M059J (cell line): ENCODE measurements around the gene SFXN2. TPM values are rescaled to one million over a fixed set of nuclear protein-coding genes. Genes with fewer than 3 reads are reported as not detected.
A peak's percentile ranks its signal among the peaks of the same experiment; 100 is the strongest.

Experiments
- DNase-seq: peaks from one replicate; pipeline ENCODE4 v3.0.0-alpha.2; 2012; ENCODE audit warnings: low read depth
- total RNA-seq: library from RNA; depleted of rRNA; stranded (reverse); fragments of >200 nt; shearing (Covaris generic); gene quantifications from 2 replicates; pipeline ENCODE4 v1.2.3, GENCODE V29; 2014; rRNA removed

The SFXN2 gene
- total RNA-seq, 1 experiment from 2014 or later = 4.5 TPM

DNA sequence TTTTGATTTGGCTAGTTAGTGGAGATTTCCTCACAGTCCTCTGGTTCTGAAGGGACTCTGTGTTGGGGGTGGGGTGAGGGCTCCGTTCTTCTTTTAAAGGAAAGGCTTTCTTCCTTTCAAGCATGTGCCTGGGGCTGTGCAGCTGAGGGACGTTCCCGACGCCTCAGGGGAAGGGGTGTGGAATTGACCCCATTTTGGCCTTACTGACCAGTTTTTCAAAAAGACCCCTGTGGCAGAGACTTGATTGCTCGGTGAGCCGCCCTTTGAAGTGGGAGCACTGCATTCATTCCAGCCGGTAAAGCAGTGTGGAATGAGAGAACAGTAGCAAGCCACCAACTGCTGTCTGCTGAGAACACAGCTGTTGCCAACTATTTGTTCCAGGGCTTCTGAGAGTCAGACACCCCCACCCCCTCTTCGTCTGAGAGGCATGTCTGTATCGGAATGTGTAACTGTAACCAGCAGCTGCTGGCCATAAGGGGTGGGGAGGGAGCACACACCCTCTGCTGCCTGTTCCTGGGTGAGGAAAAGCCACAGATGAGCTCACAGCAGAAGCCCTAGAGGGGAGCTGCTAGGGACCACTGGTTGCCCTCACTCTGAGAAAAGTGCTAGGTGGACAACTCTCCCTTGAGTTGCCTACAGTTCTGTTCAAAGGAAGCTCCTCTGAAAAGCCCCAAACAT lies 62.5 kb downstream of the SFXN2 start:
- peak; percentile 64 for DNase-seq

DNA sequence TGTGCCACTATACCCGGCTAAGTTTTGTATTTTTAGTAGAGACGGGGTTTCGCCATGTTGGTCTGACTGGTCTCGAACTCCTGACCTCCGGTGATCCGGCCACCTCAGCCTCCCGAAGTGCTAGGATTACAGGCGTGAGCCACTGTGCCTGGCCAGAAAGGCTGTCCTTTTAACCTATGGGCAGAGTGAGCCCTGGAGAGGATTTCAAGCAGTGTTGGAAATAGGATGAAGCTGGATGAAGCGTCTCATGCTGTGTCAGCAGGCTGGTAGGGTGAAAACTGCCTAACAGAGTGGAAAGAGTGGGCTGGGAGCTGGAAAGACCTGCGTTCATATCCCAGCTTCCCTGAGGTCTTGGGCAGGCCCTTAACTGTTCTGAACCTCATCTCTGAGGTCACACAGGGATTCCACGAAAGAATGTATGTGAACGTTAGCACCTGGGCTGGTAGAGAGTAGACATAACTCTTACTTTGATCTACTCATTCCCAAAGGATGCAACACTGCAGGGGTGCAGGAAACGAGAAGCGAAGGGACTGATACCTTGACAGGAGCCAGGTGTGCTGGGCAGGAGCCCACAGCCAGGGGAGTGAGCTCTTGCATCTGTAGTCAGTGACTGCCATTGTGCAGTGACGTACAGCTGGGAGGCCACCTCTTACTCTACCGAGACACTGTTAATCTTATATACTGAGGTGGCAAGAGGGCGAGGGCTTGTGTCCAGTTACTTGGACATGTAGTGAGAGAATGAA lies 63.4 kb downstream of the SFXN2 start:
- no peak for DNase-seq

DNA sequence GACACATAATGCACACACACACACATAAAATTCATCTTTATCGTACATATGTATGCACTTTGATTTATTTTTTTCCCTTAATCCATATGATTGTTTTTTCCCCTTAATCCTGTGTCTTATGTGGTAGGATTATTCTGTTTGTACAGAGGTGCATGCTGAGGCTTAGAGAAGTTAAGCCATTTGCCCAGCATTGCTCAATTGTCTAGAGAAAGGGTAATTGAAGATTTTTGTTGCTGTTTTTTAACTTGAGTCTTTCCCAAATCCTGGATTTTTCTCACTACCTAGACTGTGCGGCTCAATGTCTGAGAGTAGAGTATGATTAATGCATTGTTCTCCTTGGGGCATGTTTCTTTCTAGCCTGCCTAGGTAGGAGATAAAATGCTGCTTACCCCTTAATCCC lies 64.3 kb downstream of the SFXN2 start:
- no peak for DNase-seq

DNA sequence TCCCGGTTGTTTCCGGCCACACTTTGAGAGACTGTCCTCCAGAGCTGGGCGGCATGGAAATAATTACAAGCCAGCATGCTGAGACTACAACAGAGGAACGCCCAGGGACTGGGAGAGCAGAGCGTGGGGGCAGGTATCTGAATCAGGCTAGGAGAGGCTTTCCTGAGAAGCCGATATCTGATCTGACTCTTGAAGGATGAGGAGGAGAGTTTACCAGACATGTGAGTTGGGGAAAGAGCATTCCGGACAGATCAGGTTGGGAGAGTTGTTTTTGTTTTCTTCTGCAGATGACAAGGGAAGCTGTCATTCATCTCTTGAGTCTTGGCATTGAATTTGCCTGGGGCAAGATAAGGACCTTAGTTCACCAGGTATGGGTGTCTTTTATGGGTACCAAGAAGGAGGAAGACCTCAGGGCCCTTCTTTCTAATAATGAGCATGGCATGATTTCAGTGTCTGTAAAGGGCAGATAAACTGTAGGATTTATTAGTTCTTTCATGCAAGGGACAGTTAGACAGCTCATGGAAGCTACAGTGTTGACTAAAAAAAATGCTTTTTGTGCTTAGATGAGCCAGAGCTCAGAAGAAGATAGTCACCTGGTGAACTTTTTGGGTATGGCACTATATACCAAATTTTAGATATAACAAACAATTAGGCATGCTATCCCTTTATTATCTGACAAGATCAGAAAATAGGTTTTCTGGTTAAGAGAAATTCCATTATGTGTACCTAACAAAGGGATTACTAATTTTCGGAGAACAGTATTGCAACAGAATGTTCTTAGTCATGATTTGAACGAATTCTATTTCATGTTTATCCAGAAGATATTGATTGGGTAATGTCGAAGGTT lies 65.5 kb downstream of the SFXN2 start:
- no peak for DNase-seq

DNA sequence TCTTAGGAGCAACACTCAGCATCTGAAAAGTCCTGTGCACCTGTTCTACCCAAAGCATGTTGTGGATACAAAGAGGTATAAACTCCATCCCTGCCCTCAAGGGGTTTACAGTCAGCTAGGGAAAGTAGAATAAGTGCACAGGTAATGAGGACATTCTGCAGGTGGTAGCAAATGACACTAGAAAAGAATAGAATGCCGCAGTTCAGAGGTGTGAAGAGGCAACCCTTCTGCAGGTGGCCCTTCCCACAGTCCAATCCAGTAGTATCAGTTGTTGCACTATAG lies 66.0 kb downstream of the SFXN2 start:
- DNase-seq = no peak

DNA sequence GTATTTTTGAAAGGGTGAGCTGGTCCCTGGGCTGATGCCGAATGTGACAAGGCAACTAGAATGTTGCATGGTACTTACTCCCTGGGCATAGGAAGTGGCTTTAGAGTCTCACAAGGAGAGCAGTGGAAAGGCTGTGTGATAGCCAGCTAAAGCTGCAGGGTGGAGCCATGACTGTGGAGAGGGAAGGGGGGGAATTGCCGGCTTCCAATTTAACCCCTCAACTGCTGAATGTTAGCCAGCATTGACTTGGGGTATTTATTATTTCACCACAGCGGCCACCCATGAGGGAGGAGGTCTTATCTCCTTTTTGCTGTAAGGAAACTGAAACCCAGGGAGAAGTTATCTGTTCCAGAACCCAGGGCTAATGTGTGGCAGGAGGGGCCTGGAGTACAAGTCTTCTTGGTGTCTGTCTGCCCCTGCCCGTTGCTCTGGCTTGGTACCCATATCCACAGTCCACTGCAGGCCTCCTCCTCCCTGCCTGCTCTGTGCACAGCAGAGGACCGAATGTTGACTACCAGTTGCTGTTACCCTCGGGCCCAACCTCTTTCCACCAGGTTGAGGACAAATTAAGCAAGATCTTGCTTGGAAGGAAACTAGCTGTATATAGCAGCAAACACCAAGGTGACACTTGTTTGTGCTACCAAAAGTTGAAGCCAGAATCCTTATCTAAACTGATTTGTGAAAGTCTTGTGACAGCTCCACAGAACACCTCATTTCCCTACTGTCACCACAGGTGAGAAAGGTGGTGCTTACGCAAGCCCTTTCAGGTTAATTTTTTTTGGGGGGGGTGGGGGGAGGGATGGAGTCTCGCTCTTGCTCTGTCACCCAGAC lies 66.9 kb downstream of the SFXN2 start:
- DNase-seq = no peak

DNA sequence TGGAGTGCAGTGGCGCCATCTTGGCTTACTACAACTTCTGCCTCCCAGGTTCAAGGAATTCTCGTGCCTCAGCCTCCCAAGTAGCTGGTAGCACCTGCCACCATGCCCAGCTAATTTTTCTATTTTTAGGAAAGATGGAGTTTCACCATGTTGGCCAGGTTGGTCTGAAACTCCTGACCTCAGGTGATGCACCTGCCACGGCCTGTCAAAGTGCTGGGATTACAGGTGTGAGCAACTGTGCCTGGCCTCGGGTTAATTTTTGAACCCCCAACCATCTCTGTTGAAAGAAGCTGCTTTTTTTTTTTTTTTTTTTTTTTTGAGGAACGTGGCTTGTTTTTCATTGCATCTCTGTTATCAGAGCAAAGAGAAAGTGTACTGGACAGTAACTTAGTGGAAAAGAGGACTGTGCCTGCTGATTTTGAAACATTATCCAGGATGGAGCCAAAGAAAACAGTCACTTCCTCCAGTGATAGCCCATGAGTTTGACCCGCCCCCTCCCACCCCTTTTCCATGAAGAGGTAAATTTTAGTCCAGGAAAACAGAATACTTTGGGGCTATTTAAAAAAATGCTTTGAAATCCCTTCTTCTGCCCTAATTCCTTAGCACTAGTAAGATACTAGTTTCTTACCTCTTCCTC lies 67.6 kb downstream of the SFXN2 start:
- DNase-seq = peak; percentile 35

DNA sequence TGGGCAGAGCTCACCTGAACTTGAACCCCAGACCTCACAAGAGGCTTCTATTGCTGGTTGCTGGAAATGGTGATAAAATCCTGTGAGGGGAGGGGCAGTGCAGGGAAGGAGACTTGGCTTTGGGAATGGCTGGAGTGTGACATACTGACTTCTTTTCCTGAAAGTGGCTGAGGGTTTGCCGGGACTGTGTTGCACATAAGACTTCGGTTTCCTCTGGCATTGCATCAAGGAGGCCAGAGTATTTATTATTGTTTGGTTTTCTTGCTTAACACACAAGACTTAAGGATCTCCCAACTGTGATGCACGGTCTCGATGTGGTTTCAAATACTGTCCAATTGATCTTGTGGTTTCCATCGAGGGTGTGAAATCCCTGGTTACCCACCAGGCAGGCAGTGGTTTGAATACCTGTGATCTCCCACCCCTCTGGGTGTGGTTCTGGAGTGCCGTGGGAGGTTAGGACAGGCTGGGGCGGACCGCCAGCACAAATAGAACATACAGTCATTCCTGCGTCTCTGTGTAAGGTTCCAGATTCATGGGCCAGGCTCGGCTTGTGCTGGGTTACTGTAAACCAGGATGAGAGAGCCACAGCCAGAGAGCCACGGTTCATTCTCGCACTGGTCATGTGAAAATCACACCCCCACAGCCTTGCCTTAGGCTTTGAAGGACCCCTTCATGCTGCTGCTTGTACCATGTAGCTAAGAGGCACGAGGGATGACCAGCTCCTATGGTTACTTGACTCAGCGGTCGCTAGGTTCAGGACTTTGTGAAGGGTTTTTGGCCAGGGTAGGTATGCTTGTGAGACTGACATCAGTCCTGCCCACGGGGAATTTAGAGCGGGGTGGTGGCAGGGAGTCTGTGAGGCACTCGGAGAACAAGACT lies 68.5 kb downstream of the SFXN2 start:
- peak; percentile 11 for DNase-seq

DNA sequence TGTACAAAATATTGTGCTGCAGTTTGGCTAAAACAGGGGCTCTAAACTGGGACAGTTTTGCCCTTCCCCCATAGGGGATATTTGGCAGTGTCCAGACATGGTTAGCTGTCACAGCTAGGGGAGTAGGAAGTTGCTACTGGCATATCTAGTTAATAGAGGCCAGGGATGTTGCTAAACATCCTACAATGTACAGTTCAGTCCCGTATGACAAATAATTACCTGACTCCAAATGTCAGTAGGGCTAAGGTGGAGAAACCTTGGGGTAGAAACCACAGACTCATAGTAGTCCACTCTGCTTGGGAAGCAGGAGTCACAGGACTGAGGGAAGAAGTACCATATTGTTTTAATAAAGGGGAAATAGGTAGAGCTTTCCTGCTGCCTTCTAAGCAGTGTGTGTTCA lies 69.1 kb downstream of the SFXN2 start:
- no peak for DNase-seq

DNA sequence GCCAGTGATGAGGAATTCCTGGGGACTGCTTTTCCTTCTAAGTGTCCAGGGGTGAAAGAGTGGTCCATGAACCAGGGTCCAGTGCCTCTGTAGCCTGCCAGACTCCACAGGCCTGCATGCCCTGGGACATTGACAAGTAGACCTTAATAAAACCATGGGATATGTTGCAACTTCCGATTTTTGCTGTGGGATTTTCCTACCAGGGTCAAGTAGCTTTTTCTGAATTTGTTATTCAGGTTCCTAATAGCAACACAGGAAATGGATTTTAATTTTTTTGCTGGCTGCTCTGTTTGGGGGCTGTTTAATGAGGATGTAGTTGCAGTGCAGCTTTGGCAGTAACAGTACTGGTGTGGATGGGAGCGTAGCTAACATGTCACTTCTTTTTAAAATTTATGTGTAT lies 71.4 kb downstream of the SFXN2 start:
- no peak for DNase-seq

DNA sequence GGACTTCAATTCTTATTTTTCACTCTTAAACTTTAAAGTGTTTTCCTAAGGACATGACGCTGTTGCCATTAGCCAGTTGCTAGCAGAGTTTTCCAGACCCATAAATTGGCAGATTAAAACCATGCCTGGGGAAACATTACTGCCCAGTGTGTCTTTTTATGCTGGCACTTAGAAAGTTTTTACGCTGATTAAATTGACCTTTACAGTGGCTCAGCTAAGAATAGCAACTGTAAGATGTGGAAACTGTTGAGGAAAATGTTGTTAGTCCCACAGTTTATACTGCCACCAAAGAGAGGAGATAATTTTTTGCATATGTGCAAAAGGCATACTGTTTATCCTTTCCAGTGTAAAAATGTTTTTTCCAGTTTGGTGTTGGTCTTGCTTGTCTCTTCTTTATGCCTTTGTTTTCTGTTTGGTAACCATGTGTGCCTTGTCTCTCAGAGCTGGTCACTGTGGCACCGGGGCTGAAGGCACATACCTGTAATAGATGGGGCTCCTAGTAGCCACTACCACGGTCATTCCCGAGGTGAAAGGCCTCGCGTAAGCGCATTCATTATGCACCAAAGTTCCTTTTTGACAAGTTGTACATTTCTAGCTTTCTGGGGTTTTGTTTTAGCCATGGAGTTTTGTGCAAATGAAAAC lies 77.4 kb downstream of the SFXN2 start:
- no peak for DNase-seq

Other genes with a start within 250 kb of the SFXN2 start
- 120 and 173 TPM in 2 replicates for gene ACTR1A, start 211.9 kb upstream of the SFXN2 start, total RNA-seq
- gene SUFU, start 210.7 kb upstream of the SFXN2 start, total RNA-seq = 1.9 and 4.6 TPM in 2 replicates
- gene TRIM8, start 70.2 kb upstream of the SFXN2 start, total RNA-seq = 28.8 and 58.1 TPM in 2 replicates
- 9.1 and 11.9 TPM in 2 replicates for gene ARL3, start 239 bp upstream of the SFXN2 start, total RNA-seq
- 24.9 and 31.3 TPM in 2 replicates for gene WBP1L, start 29.3 kb downstream of the SFXN2 start, total RNA-seq
- not detected in 2 replicates for gene CYP17A1, start 122.8 kb downstream of the SFXN2 start, total RNA-seq
- gene BORCS7, start 139.6 kb downstream of the SFXN2 start, total RNA-seq = 8.7 and 16.7 TPM in 2 replicates
- gene AS3MT, start 154.8 kb downstream of the SFXN2 start, total RNA-seq = 0.12 and 1.5 TPM in 2 replicates
- 1.9 and 4.9 TPM in 2 replicates for gene CNNM2, start 203.7 kb downstream of the SFXN2 start, total RNA-seq